Hematopoietic multipotent progenitor cell (in vitro differentiated cells): Measurements from ENCODE around the gene PPP2R2B. TPM values are rescaled to one million over a fixed set of nuclear protein-coding genes. Genes with fewer than 3 reads are reported as not detected.

ENCODE experiments used
- small RNA-seq: library from RNA; depleted of rRNA; stranded (forward); fragments of <200 nt; gene quantifications from one replicate; pipeline ENCODE3, GENCODE V24; 2012
- total RNA-seq: library from RNA; depleted of rRNA; stranded (reverse); fragments of >200 nt; gene quantifications from one replicate; pipeline ENCODE4 v1.2.3, GENCODE V29; 2012

Gene PPP2R2B
- total RNA-seq, 1 donor, result 1.6 TPM

Small RNA genes lying within 50 kb of the gene (small RNA-seq; reads per million reads assigned to genes)
- gene RN7SL791P, result not detected
